ENCODE measurements around the gene MMP11. TPM values are rescaled to one million over a fixed set of nuclear protein-coding genes. Genes with fewer than 3 reads are reported as not detected.

Gene MMP11
- total and polyA plus RNA-seq, 8 donors, result 0.50 to 54.2 (median 2.2) TPM; not detected in 2

DNA sequence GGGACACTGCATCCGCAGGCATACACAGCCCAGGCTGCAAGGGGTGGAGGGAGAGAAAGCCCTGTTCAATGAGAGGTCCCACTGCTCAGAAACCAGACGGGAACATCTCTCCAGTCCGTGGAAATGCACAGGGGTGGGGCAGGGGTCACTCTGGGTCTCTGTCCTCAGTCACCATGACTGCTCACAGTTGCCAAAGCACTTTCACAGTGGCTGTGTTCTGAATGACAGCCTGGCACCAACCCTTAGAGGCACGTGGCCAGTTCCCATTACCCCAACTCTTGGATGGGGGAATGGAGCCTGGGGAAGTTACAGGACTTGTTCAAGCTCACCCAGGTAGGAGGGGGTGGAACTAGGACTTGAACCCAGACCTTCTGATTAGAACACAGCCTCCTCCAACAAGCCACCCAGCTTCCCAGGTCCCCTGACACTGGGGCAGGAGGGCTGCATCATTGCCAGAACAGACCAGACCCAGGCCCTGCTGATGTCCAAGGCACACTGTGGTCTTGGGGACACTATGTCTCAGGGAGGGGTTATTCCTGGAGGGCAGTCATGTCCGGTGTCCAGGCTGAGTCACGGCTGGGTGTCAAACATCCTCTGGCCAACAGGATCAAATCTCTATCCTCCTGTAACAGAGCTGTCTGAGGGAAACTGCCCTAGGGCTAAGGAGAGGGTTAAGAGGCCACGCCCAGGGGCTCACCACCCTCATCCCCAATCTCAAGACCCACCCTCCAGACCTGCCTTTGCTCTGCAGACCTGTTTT is 30.0 kb upstream of the MMP11 start:
- DNase-seq, result no peak
- peaks cover 13 to 49% (median 44%) of the 10 kb centered on the region in 4 donors for H3K36me3 ChIP-seq
- H3K27me3 ChIP-seq, result no peaks in the 10 kb centered on the region
- TF ChIP-seq EP300 (IDR thresholded peaks at IDR 0.05) (no peak), POLR2A (IDR thresholded peaks at IDR 0.05) (no peak), POLR2AphosphoS5 (IDR thresholded peaks at IDR 0.05) (no peak)
- TF ChIP-seq, protein P1, sequence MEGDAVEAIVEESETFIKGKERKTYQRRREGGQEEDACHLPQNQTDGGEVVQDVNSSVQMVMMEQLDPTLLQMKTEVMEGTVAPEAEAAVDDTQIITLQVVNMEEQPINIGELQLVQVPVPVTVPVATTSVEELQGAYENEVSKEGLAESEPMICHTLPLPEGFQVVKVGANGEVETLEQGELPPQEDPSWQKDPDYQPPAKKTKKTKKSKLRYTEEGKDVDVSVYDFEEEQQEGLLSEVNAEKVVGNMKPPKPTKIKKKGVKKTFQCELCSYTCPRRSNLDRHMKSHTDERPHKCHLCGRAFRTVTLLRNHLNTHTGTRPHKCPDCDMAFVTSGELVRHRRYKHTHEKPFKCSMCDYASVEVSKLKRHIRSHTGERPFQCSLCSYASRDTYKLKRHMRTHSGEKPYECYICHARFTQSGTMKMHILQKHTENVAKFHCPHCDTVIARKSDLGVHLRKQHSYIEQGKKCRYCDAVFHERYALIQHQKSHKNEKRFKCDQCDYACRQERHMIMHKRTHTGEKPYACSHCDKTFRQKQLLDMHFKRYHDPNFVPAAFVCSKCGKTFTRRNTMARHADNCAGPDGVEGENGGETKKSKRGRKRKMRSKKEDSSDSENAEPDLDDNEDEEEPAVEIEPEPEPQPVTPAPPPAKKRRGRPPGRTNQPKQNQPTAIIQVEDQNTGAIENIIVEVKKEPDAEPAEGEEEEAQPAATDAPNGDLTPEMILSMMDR (IDR thresholded peaks at IDR 0.05), result no peak
- intact Hi-C loops (cut with DNase I; ENCODE audit: low total_unique reads), result no loop called here
- no peak overlapping the region for H3K4me3 ChIP-seq
- peak overlapping the region in 1 of 5 donors; percentile 17 for H3K27ac ChIP-seq
- H3K4me1 ChIP-seq, result peaks cover 0 to 17% (median 2%) of the 10 kb centered on the region in 4 donors
- 74 to 93% (median 82%) methylated on average over 5 to 7 of the region's 7 CpGs for WGBS, 5 donors
- no peaks in the 10 kb centered on the region for H3K9me3 ChIP-seq

DNA sequence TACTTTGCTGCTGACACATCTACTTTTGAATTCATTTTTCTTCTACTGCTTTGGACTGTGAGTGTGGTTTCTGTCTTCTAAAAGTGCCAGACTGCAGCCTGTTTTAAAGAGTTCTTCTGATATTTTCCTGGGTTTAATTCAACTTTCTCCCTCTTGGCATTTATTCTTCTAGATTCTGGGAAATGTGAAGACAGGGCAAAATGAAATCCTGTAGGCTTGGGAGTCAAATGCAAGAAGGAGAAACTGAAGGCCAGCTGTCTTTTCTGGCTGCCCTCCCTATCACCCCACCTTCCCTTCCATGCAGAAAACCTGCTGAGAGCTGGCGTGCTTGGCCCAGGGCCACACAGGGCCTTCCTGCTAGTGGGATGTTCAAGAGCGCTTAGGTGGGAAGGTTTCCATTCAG is 29.3 kb upstream of the MMP11 start:
- intact Hi-C loops (cut with DNase I; ENCODE audit: low total_unique reads), result no loop called here
- WGBS, 5 donors, result 61 to 92% (median 90%) methylated on average over 2 of the region's 2 CpGs
- H3K27me3 ChIP-seq, result no peaks in the 10 kb centered on the region
- no peak overlapping the region for H3K4me3 ChIP-seq
- H3K27ac ChIP-seq, result peak overlapping the region in 1 of 5 donors; percentile 17
- no peak for TF ChIP-seq POLR2A (IDR thresholded peaks at IDR 0.05)
- TF ChIP-seq, protein P1 (IDR thresholded peaks at IDR 0.05), result no peak
- no peak for TF ChIP-seq EP300 (IDR thresholded peaks at IDR 0.05)
- no peak for TF ChIP-seq POLR2AphosphoS5 (IDR thresholded peaks at IDR 0.05)
- no peaks in the 10 kb centered on the region for H3K9me3 ChIP-seq
- peaks cover 13 to 49% (median 44%) of the 10 kb centered on the region in 4 donors for H3K36me3 ChIP-seq
- peak in 1 of 2 donors; percentile 70 for DNase-seq
- H3K4me1 ChIP-seq, result peaks cover 0 to 17% (median 2%) of the 10 kb centered on the region in 4 donors

DNA sequence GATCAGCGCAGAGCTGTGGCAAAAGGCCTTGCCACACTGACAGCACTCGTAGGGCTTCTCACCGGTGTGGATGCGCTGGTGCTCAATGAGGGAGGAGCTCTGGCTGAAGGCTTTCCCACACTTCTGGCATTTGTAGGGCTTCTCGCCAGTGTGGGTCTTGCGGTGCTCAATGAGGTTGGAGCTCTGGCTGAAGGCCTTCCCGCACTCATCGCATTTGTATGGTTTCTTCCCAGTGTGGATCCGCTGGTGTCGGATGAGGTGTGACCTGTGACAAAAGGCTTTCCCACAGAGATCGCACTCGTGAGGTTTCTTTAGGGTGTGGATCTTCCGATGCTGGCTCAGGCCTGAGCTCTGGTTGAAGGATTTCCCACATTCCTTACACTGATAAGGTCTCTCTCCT is 28.6 kb upstream of the MMP11 start:
- intact Hi-C loops (cut with DNase I; ENCODE audit: low total_unique reads), result no loop called here
- Histone ChIP-seq H3K27ac (no peak overlapping the region), H3K27me3 (no peaks in the 10 kb centered on the region), H3K4me3 (no peak overlapping the region), H3K4me1 (peaks cover 0 to 17% (median 2%) of the 10 kb centered on the region in 4 donors), H3K9me3 (no peaks in the 10 kb centered on the region), H3K36me3 (peaks cover 13 to 49% (median 44%) of the 10 kb centered on the region in 4 donors)
- TF ChIP-seq, protein P1 (IDR thresholded peaks at IDR 0.05), result no peak
- TF ChIP-seq POLR2A (IDR thresholded peaks at IDR 0.05) (no peak), POLR2AphosphoS5 (IDR thresholded peaks at IDR 0.05) (no peak), EP300 (IDR thresholded peaks at IDR 0.05) (no peak)
- WGBS, 5 donors, result 92 to 99% (median 98%) methylated on average over 10 to 13 of the region's 13 CpGs
- DNase-seq, result no peak

DNA sequence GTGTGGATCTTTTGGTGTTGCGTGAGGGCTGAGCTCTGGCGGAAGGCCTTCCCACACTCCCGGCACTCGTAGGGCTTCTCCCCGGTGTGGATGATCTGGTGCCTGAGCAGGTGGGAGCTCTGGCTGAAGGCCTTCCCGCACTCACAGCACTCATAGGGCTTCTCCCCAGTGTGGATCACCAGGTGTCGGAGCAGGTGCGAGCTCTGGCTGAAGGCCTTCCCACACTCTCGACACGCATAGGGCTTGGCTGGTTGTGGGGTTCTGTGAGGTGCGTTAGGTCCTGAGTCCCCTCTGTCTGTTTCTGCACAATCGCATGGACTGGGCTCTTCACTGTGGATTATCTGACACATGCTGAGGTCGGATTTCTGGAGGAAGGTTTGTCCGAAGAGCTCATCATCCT is 28.2 kb upstream of the MMP11 start:
- Histone ChIP-seq H3K36me3 (peaks cover 13 to 49% (median 44%) of the 10 kb centered on the region in 4 donors), H3K27ac (no peak overlapping the region), H3K4me1 (peaks cover 0 to 18% (median 2%) of the 10 kb centered on the region in 4 donors), H3K4me3 (no peak overlapping the region), H3K27me3 (no peaks in the 10 kb centered on the region), H3K9me3 (no peaks in the 10 kb centered on the region)
- 93 to 99% (median 98%) methylated on average over 13 to 14 of the region's 14 CpGs for WGBS, 5 donors
- intact Hi-C loops (cut with DNase I; ENCODE audit: low total_unique reads), result no loop called here
- TF ChIP-seq, protein P1 (IDR thresholded peaks at IDR 0.05), result no peak
- TF ChIP-seq POLR2A (IDR thresholded peaks at IDR 0.05) (no peak), EP300 (IDR thresholded peaks at IDR 0.05) (no peak), POLR2AphosphoS5 (IDR thresholded peaks at IDR 0.05) (no peak)
- DNase-seq, result no peak
